Common myeloid progenitor, CD34-positive (primary cell): ENCODE measurements around the gene CYP4B1.

Source experiments
- CTCF ChIA-PET: fragments of 350-600 bp; sonication (Branson Sonifier 250); formaldehyde crosslinking; loops from one replicate; lab custom pipeline; 2021; ENCODE audit warnings: antibody characterized with exemption; lab: Charles Lee
- POLR2A ChIA-PET: fragments of 350-600 bp; sonication (Branson Sonifier 250); formaldehyde crosslinking; loops from one replicate; lab custom pipeline; 2021; ENCODE audit warnings: antibody characterized with exemption; lab: Charles Lee
- DNase-seq, 3 donors: peaks; one replicate each; pipeline versions ENCODE4 v3.0.0 to v3.0.0-alpha.2; 2013
- H3K27ac ChIP-seq, 2 experiments: 1 replicate in 1 of 2; 2 replicates in 1 of 2; pipeline ENCODE4 v1.7.0; 2013; ENCODE audit warnings: inconsistent platforms in 2 of 2, low read length in 2 of 2, mild to moderate bottlenecking in 2 of 2, low read depth in 1 of 2, moderate library complexity in 1 of 2; ENCODE audit not compliant: severe bottlenecking in 2 of 2, insufficient read depth in 1 of 2, poor library complexity in 1 of 2
- H3K27me3 ChIP-seq, 5 experiments: replicated peaks in 2 of 5; 1 replicate in 3 of 5; 2 replicates in 2 of 5; pipeline versions ENCODE4 v1.6.1 to v1.7.0; 2013; ENCODE audit warnings: low read length in 4 of 5, mild to moderate bottlenecking in 2 of 5, moderate library complexity in 2 of 5, inconsistent platforms in 1 of 5; ENCODE audit not compliant: insufficient read depth in 5 of 5, control insufficient read depth in 4 of 5
- H3K36me3 ChIP-seq, 4 experiments: 1 replicate in 2 of 4; 2 replicates in 2 of 4; pipeline versions ENCODE4 v1.6.1 to v1.7.0; 2013; ENCODE audit warnings: low read length in 3 of 4, control low read depth in 1 of 4, mild to moderate bottlenecking in 1 of 4; ENCODE audit not compliant: control insufficient read depth in 4 of 4, insufficient read depth in 4 of 4
- H3K4me1 ChIP-seq, 4 experiments: 1 replicate in 3 of 4; 2 replicates in 1 of 4; pipeline versions ENCODE4 v1.6.1 to v1.7.1; 2013; ENCODE audit warnings: low read length in 3 of 4, mild to moderate bottlenecking in 3 of 4, control low read depth in 1 of 4, inconsistent platforms in 1 of 4, moderate library complexity in 1 of 4; ENCODE audit not compliant: control insufficient read depth in 4 of 4, insufficient read depth in 4 of 4; ENCODE audit errors: control extremely low read depth in 1 of 4
- H3K4me3 ChIP-seq, 7 experiments: 1 replicate in 4 of 7; 2 replicates in 3 of 7; pipeline versions ENCODE4 v1.5.1 to v1.7.0; 2013; ENCODE audit warnings: mild to moderate bottlenecking in 7 of 7, low read length in 6 of 7, moderate library complexity in 6 of 7, inconsistent platforms in 2 of 7, low read depth in 2 of 7, control low read depth in 1 of 7; ENCODE audit not compliant: insufficient read depth in 4 of 7, control insufficient read depth in 1 of 7; ENCODE audit errors: extremely low read depth in 1 of 7
- H3K9me3 ChIP-seq, 5 experiments: 1 replicate in 4 of 5; 2 replicates in 1 of 5; pipeline versions ENCODE4 v1.6.1 to v1.7.1; 2013; ENCODE audit warnings: low read length in 4 of 5, mild to moderate bottlenecking in 2 of 5, inconsistent platforms in 1 of 5, low read depth in 1 of 5, moderate library complexity in 1 of 5; ENCODE audit not compliant: control insufficient read depth in 4 of 5, insufficient read depth in 2 of 5; ENCODE audit errors: control extremely low read depth in 1 of 5
- WGBS: methylation state at CpG from one replicate; pipeline ENCODE4 v1.1.5; 2013; ENCODE audit not compliant: insufficient coverage; 5-methylcytosine and 5-hydroxymethylcytosine counted together

The CYP4B1 gene

GRCh38 chr1:46757956-46758528 is 40.8 kb upstream of the CYP4B1 start:
- Histone ChIP-seq H3K27ac (no peak overlapping the region), H3K9me3 (peaks cover 0 to 7% (median 0%) of the 10 kb centered on the region in 5 experiments), H3K4me3 (no peak overlapping the region), H3K27me3 (peaks cover 2 to 10% (median 6%) of the 10 kb centered on the region in 5 experiments), H3K36me3 (no peaks in the 10 kb centered on the region), H3K4me1 (no peaks in the 10 kb centered on the region)
- DNase-seq = no peak
- ChIA-PET POLR2A (no interaction called here), CTCF (interaction anchor here (0.9 kb wide), 1 partner anchor 9 kb away, joined by 3 read pairs; no protein-coding TSS in a partner anchor)

DNA sequence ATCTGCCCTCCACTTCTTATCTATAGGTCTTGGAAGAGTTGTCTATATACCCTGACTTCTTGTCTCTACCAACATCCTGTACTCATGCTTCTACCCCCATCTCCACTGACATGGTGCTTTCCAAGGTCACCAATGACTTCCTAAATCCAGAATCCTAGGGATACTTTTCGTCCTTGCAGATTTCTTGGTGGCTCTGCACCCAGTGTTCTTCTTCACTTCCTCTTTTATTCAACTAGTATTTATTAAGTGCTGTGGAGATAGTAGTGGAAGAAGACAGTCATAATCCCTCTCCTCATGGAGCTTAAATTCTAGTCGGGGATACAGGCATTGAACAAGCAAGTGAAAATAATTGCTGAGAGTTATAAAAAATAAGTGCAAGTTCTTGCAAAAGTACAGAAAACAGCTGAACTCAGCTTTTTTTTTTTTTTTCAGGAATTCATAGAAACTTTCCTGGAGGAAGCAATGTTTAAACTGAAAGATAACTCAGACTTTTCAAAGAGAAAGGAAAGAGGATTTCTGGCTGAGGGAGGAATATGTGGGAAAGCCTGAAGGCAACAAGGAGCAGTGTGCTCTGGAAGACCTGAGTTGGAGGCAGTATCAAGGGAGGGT is 38.2 kb upstream of the CYP4B1 start:
- Histone ChIP-seq H3K36me3 (no peaks in the 10 kb centered on the region), H3K4me1 (no peaks in the 10 kb centered on the region), H3K27me3 (peaks cover 2 to 15% (median 6%) of the 10 kb centered on the region in 5 experiments), H3K27ac (no peak overlapping the region), H3K9me3 (peaks cover 0 to 7% (median 0%) of the 10 kb centered on the region in 5 experiments), H3K4me3 (no peak overlapping the region)
- ChIA-PET POLR2A (no interaction called here), CTCF (no interaction called here)
- WGBS = 100% methylated on average over 1 of the region's 2 CpGs
- no peak for DNase-seq

DNA sequence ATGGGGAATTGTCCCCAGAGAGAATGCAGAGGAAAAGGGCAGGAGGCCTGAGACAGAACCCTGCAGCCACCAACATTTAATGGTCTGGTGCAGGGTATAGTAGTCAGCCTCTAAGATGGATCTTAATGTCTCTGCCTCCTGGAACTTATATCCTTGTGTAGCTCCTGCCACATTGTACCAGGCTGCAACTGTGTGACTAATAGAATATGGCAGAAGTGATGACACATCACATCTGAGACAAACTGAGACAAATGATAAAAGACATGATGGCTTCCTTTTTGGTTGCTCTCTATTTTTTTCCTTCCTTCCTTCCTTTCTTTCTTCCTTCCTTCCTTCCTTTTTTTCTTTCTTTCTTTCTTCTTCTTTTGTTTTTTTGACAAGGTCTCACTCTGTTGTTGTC is 37.1 kb upstream of the CYP4B1 start:
- peaks cover 2 to 15% (median 6%) of the 10 kb centered on the region in 5 experiments for H3K27me3 ChIP-seq
- POLR2A ChIA-PET = no interaction called here

GRCh38 chr1:46764402-46764801 is 34.4 kb upstream of the CYP4B1 start:
- H3K4me3 ChIP-seq = no peak overlapping the region
- no peaks in the 10 kb centered on the region for H3K36me3 ChIP-seq
- ChIA-PET POLR2A (no interaction called here), CTCF (no interaction called here)
- no peak for DNase-seq
- H3K27me3 ChIP-seq = peaks cover 0 to 20% (median 0%) of the 10 kb centered on the region in 5 experiments
- H3K9me3 ChIP-seq = peaks cover 0 to 13% (median 5%) of the 10 kb centered on the region in 5 experiments
- H3K27ac ChIP-seq = no peak overlapping the region
- WGBS = 100% methylated on average over 1 of the region's 2 CpGs
- no peaks in the 10 kb centered on the region for H3K4me1 ChIP-seq

More for the DNA sequence above, 37.1 kb upstream of the CYP4B1 start:
- no peak overlapping the region for H3K27ac ChIP-seq
- peaks cover 0 to 7% (median 0%) of the 10 kb centered on the region in 5 experiments for H3K9me3 ChIP-seq
- H3K36me3 ChIP-seq = no peaks in the 10 kb centered on the region
- H3K4me3 ChIP-seq = no peak overlapping the region
- CTCF ChIA-PET = no interaction called here
- no peak for DNase-seq
- H3K4me1 ChIP-seq = no peaks in the 10 kb centered on the region

DNA sequence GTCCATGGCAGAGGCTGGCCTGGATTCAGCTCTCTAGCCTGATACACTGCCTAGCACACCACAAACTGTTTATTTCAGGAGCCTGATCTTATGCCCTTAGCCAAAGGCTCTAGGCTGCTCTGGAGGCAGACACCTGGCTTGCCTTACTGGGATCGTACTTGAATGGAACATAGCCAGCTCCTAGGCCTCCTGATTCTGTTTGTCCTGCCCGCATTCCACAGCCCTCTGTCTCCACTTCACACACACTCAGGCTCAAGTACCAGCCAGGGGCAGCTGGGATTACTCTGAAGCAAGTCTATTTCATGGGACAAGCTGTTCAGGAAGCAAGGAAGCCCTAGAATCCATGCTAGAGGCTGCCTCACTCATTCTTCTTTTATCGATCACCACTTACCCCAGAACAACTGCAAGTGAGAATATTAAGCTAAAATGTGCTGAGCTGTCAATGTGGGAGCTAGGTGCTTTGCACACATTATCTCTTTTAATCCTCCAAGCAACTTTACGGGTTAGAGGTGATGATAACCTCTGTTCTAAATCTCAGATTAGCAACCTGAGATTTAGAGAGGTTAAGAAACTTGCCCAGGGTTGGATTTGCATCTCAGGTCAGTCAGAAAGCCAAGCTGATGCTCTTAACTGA is 31.1 kb upstream of the CYP4B1 start:
- Histone ChIP-seq H3K27me3 (peaks cover 0 to 17% (median 0%) of the 10 kb centered on the region in 5 experiments), H3K4me1 (no peaks in the 10 kb centered on the region), H3K27ac (no peak overlapping the region), H3K36me3 (no peaks in the 10 kb centered on the region), H3K9me3 (peaks cover 0 to 35% (median 29%) of the 10 kb centered on the region in 5 experiments), H3K4me3 (no peak overlapping the region)
- WGBS = 100% methylated on average over 2 of the region's 4 CpGs
- ChIA-PET CTCF (no interaction called here), POLR2A (no interaction called here)
- DNase-seq = no peak

DNA sequence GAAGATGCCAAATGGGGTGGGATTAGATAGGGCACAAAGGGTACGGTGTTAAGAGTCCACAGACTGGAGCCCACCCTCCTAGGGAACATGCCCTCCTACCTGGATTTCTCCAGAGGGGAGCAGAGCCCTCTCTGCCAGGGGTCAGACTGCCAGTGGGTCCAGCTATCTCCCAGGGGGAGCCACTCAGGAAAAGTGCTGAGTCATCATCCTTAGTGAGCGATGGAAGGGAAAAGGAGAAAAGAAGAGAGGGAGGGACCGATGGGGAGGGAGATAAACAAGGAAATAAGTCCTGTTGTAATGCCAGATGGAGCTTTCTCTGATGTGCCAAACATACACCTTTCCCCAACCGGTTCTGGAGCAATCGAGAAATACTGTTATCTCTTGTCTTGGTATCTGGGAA is 30.4 kb upstream of the CYP4B1 start:
- CTCF ChIA-PET = no interaction called here
- Histone ChIP-seq H3K4me1 (no peaks in the 10 kb centered on the region), H3K9me3 (peaks cover 0 to 34% (median 25%) of the 10 kb centered on the region in 5 experiments), H3K4me3 (no peak overlapping the region), H3K27me3 (peaks cover 0 to 13% (median 0%) of the 10 kb centered on the region in 5 experiments), H3K36me3 (no peaks in the 10 kb centered on the region), H3K27ac (no peak overlapping the region)
- DNase-seq = no peak
- POLR2A ChIA-PET = no interaction called here
- 100% methylated on average over 4 of the region's 5 CpGs for WGBS

DNA sequence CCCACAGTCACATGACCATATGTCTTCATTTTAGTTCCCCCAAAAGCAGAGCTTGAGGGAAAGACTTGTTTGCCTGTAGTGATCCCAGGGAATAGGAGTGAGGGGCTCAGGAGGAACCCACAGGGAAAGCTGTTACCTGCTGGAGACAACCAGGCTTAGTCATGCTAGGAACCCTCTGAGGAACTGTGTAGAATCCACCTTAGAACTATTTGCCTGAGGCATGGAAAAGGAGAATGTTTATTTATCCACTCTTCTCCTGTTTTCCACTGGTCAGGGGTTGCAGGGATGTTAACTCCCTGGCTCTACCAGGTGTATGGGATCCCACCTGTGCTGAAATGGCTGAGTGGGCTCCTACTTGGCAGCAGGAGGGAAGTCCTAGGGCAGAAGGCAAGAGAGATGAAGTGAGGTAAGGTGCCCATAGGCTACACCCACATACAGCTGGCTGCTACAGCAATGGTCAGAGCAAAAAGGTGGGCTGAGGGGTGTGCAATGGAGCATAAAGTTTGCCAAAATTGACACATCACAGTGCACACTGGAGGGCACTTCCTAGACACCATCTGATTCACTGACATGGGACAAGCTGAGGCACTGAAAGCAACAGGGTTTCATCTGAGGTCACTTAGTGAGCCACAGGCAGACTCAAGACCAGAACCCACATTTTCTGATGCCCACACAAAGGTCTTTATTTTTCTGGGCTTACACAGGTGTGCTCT is 29.7 kb upstream of the CYP4B1 start:
- POLR2A ChIA-PET = no interaction called here
- no peak for DNase-seq
- H3K9me3 ChIP-seq = peaks cover 0 to 35% (median 25%) of the 10 kb centered on the region in 5 experiments
- peaks cover 0 to 10% (median 0%) of the 10 kb centered on the region in 5 experiments for H3K27me3 ChIP-seq
- H3K36me3 ChIP-seq = no peaks in the 10 kb centered on the region
- H3K4me1 ChIP-seq = no peaks in the 10 kb centered on the region
- no peak overlapping the region for H3K4me3 ChIP-seq
- H3K27ac ChIP-seq = no peak overlapping the region
- CTCF ChIA-PET = no interaction called here
